Nephron (organoid): ENCODE data around the gene GSX2.

ENCODE experiments used
- H3K27ac Mint-ChIP-seq, 3 experiments: 2 replicates each; pipeline ENCODE4 v1.8.0; 2020; ENCODE audit warnings: mixed read lengths in 3 of 3, mild to moderate bottlenecking in 2 of 3, moderate library complexity in 1 of 3
- H3K27me3 Mint-ChIP-seq: 2 replicates; pipeline ENCODE4 v1.8.0; 2021; ENCODE audit warnings: low read depth, mild to moderate bottlenecking, moderate library complexity, mixed read lengths
- H3K36me3 Mint-ChIP-seq: 2 replicates; pipeline ENCODE4 v1.8.0; 2020; ENCODE audit warnings: low read depth, mixed read lengths
- H3K4me1 Mint-ChIP-seq: 2 replicates; pipeline ENCODE4 v1.8.0; 2020; ENCODE audit warnings: mixed read lengths
- H3K4me3 Mint-ChIP-seq, 3 experiments: 2 replicates each; pipeline ENCODE4 v1.8.0; 2020; ENCODE audit warnings: mild to moderate bottlenecking in 3 of 3, mixed read lengths in 3 of 3, moderate library complexity in 2 of 3
- H3K9me3 Mint-ChIP-seq: 2 replicates; pipeline ENCODE4 v1.8.0; 2020; ENCODE audit warnings: mixed read lengths
- CTCF ChIP-seq, 3 experiments: fragments of 200-600 bp; sonication (generic); IDR thresholded peaks; one replicate each; pipeline ENCODE4 v1.5.0; 2021; ENCODE audit warnings: antibody characterized with exemption in 3 of 3; ENCODE audit not compliant: unreplicated experiment in 3 of 3

The GSX2 gene

GRCh38 chr4:54092405-54093323 lies 7.3 kb upstream of the GSX2 start:
- no peaks in the 10 kb centered on the region for H3K36me3 Mint-ChIP-seq
- TF ChIP-seq CTCF (IDR thresholded peaks at IDR 0.05; ENCODE audit: unreplicated experiment in 3 of 3), result no peak

DNA sequence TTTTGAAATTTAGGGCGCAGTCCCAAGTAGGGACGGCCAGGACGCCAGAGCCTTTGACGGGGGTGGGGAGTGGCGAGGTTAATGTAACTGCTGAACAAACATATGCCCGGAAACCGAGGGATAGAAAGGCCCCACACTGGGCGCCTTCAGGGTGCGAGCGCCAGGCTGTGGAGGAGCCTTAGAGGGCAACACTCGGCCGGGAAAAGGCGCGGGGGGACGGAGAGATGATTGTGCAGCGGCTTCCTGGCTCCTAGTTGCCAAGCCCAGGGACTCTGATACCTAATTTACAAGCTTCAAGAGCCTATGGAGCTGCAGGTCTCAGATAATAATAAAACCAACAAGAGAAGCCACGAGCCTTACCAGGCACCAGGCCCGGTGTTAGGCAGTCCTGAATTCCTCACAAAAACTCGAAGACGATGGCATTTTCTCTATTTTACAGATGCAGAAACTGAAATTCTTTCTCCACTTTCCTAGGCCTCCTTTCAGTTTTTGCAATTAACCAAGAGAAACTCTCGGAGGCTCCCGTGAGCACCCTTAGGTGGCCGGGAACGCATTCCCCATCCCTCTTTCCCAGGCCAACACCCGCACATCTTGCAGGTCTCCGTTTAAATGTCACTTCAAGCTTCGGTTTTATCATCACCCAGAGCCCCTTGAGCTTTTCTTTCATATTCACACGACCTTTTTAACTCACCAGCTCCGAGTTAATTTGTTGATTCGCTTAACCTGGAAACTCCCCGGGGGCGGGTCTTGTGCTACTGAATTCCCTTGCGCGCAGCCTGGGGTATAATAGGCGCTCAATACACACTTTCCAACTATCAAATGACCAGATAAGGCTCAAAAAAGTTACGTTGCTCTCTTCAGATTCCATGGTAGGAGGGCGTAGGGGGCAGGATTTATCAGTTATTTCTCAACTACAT lies 6.4 kb upstream of the GSX2 start:
- H3K27me3 Mint-ChIP-seq, result peaks cover 89% of the 10 kb centered on the region
- no peaks in the 10 kb centered on the region for H3K9me3 Mint-ChIP-seq
- no peak for TF ChIP-seq CTCF (IDR thresholded peaks at IDR 0.05; ENCODE audit: unreplicated experiment in 3 of 3)
- H3K27ac Mint-ChIP-seq, result no peak overlapping the region
- peak overlapping the region; percentile 41 to 86 (median 50) for H3K4me3 Mint-ChIP-seq
- peaks cover 10% of the 10 kb centered on the region for H3K4me1 Mint-ChIP-seq
- H3K36me3 Mint-ChIP-seq, result no peaks in the 10 kb centered on the region

More at GRCh38 chr4:54092405-54093323, 7.3 kb upstream of the GSX2 start:
- no peak overlapping the region for H3K27ac Mint-ChIP-seq
- H3K4me1 Mint-ChIP-seq, result peaks cover 10% of the 10 kb centered on the region
- H3K9me3 Mint-ChIP-seq, result no peaks in the 10 kb centered on the region
- H3K27me3 Mint-ChIP-seq, result peaks cover 87% of the 10 kb centered on the region
- H3K4me3 Mint-ChIP-seq, result peak overlapping the region; percentile 84 to 88 (median 86)

DNA sequence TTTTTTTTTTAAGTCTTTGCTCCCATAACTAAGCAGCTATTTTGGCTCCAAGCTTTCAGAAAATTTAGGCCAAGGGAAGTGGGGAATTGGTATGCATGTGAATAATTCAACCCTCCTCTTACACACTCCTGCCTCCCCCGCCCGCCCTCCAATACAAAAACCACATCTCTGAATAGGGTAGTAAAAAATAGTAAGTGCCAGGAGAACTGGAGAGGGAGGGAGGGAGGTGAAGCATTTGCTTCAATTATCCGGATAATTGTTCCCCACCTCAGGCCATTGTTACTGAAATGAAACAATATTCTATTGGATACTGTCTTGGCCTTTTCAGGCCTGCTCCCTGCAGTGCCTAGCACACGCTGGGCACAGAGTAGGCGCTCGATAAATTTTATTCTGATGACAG lies 5.5 kb upstream of the GSX2 start:
- Mint-ChIP-seq H3K27ac (no peak overlapping the region), H3K4me3 (no peak overlapping the region), H3K36me3 (no peaks in the 10 kb centered on the region), H3K4me1 (peaks cover 16% of the 10 kb centered on the region), H3K27me3 (peaks cover 94% of the 10 kb centered on the region), H3K9me3 (no peaks in the 10 kb centered on the region)
- no peak for TF ChIP-seq CTCF (IDR thresholded peaks at IDR 0.05; ENCODE audit: unreplicated experiment in 3 of 3)

GRCh38 chr4:54095110-54095825 lies 4.7 kb upstream of the GSX2 start:
- H3K27ac Mint-ChIP-seq, result no peak overlapping the region
- no peaks in the 10 kb centered on the region for H3K9me3 Mint-ChIP-seq
- no peaks in the 10 kb centered on the region for H3K36me3 Mint-ChIP-seq
- peaks cover 19% of the 10 kb centered on the region for H3K4me1 Mint-ChIP-seq
- peaks cover 100% of the 10 kb centered on the region for H3K27me3 Mint-ChIP-seq
- no peak overlapping the region for H3K4me3 Mint-ChIP-seq
- TF ChIP-seq CTCF (IDR thresholded peaks at IDR 0.05; ENCODE audit: unreplicated experiment in 3 of 3), result no peak

DNA sequence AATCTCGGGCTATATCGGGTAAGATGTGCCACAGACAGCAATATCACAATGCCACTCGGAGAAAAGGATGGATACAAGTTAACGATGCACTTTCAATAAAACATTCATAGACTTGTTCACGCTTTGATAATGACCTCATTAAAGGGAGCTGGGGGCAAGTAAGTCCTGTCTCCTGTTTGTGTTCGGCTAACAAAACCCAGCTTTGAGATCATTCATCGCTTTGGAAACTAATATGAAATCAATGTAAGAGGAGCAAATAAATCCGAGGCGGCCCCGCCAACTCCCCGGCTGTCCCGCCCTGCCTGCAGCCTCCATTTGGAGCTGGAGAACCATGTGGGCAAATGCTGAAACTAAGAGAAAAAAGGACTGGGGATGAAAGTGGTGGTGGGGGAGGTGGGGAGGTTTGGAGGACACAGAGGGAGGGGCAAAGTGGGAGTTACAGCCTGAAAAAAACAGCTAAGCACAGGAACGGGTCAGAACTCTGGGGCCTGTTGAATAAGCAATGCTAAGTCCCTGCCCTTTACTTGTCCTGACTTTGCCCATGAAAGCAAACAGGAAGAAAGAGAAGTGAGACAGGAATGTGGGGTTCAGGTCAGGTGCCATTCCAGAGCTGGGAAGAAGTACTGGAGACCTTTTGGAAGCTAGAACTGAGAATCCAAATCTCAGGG lies 3.5 kb upstream of the GSX2 start:
- Mint-ChIP-seq H3K4me3 (peak overlapping the region in 1 of 3 experiments; percentile 8), H3K4me1 (peaks cover 19% of the 10 kb centered on the region), H3K27ac (no peak overlapping the region), H3K36me3 (no peaks in the 10 kb centered on the region), H3K27me3 (peaks cover 100% of the 10 kb centered on the region), H3K9me3 (no peaks in the 10 kb centered on the region)
- no peak for TF ChIP-seq CTCF (IDR thresholded peaks at IDR 0.05; ENCODE audit: unreplicated experiment in 3 of 3)
